HT1080 (cell line): Measurements from ENCODE around the gene DCP1B. TPM values are rescaled to one million over a fixed set of nuclear protein-coding genes. Genes with fewer than 3 reads are reported as not detected.

ENCODE experiments used
- DNase-seq: peaks from one replicate; pipeline ENCODE4 v3.0.0-alpha.2; 2015; ENCODE audit warnings: low read depth
- total RNA-seq: library from RNA; depleted of rRNA; stranded (reverse); fragments of >200 nt; shearing (Covaris generic); gene quantifications from 2 replicates; pipeline ENCODE4 v1.2.3, GENCODE V29; 2014; rRNA removed

Gene DCP1B
- total RNA-seq, 1 experiment from 2014 or later = 15.9 TPM

- no peak for DNase-seq
Measured at GRCh38 chr12:1906579-1906978, 97.7 kb downstream of the DCP1B start.

- no peak for DNase-seq
Measured at GRCh38 chr12:1904875-1905274, 99.4 kb downstream of the DCP1B start.

GRCh38 chr12:1896964-1897363 lies 107.3 kb downstream of the DCP1B start:
- no peak for DNase-seq

Other genes starting within 250 kb of the DCP1B start
- not detected in 2 replicates for gene LRTM2, start 183.9 kb downstream of the DCP1B start, total RNA-seq
- gene CACNA2D4, start 85.8 kb downstream of the DCP1B start, total RNA-seq = 35.2 and 44.0 TPM in 2 replicates
- gene CACNA1C, start 48.5 kb upstream of the DCP1B start, total RNA-seq = not detected in 2 replicates